ENCODE results near the gene SMARCD2.
"Not testable (repeated sequence)": the region's sequence is repeated elsewhere in the genome, so short reads cannot be mapped to it uniquely, and the experiment has no call there.

DNA sequence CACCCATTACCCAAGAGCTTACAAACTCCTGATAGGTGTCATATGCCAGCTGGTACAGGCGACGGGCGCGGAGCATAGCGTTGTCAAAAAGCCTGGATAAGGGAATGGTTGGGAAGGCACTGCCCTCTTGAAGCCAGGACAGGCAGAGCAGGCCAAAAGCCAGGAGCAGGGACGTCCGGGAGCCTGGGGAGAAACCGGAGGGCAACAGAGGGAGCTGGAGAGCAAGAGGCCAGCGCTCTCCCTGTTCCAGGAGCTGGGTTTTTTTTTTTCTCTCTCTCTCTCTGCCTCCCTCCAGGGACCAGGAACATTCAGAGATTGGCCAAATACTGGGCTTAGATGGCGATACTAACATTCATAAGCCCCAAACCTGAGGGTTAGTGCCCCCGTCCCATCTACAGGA, 38.9 kb upstream of the SMARCD2 start:
- TF ChIP-seq POLR2A (IDR thresholded peaks at IDR 0.05; ENCODE audit: low read depth, low read length); POLR2AphosphoS5 (IDR thresholded peaks at IDR 0.05; ENCODE audit: low read depth, low read length); TAF1 (IDR thresholded peaks at IDR 0.05; ENCODE audit: borderline replicate concordance, low read depth, low read length): not testable (repeated sequence)

Data from GM12892 (cell line).